KMS-11 (cell line): ENCODE results near the gene ARID4B.

Source experiments
- H2AFZ ChIP-seq: fragments of 200-600 bp; sonication (generic); 2 replicates; pipeline ENCODE4 v1.6.1; 2016; ENCODE audit warnings: antibody characterized with exemption, mixed run types, low read depth
- H3K27ac ChIP-seq: fragments of 200-600 bp; sonication (generic); 2 replicates; pipeline ENCODE4 v1.6.1; 2016; ENCODE audit warnings: mild to moderate bottlenecking, mixed run types
- H3K27me3 ChIP-seq: fragments of 200-600 bp; sonication (generic); 2 replicates; pipeline ENCODE4 v1.6.1; 2017; ENCODE audit warnings: mild to moderate bottlenecking, low read depth, mixed run types, moderate library complexity; ENCODE audit not compliant: insufficient read depth
- H3K36me3 ChIP-seq: fragments of 200-600 bp; sonication (generic); 2 replicates; pipeline ENCODE4 v1.6.1; 2017; ENCODE audit warnings: mild to moderate bottlenecking, mixed run types; ENCODE audit not compliant: insufficient read depth
- H3K4me1 ChIP-seq: fragments of 200-600 bp; sonication (generic); 2 replicates; pipeline ENCODE4 v1.6.1; 2016; ENCODE audit warnings: mild to moderate bottlenecking, low read depth, mixed run types; ENCODE audit not compliant: poor library complexity, severe bottlenecking
- H3K4me2 ChIP-seq: fragments of 200-600 bp; sonication (generic); 2 replicates; pipeline ENCODE4 v1.7.0; 2016; ENCODE audit warnings: mild to moderate bottlenecking, mixed run types
- H3K4me3 ChIP-seq: fragments of 200-600 bp; sonication (generic); IDR thresholded peaks from 2 replicates; pipeline ENCODE4 v1.6.1; 2017; ENCODE audit warnings: low read depth, low read length, mixed read lengths; ENCODE audit not compliant: insufficient read depth
- H3K79me2 ChIP-seq: fragments of 200-600 bp; sonication (generic); 2 replicates; pipeline ENCODE4 v1.6.1; 2016; ENCODE audit warnings: low read depth, mixed run types; ENCODE audit not compliant: insufficient read depth
- H3K9ac ChIP-seq: fragments of 200-600 bp; sonication (generic); 2 replicates; pipeline ENCODE4 v1.6.1; 2016; ENCODE audit warnings: mild to moderate bottlenecking, mixed run types
- H4K20me1 ChIP-seq: fragments of 200-600 bp; sonication (generic); 2 replicates; pipeline ENCODE4 v1.6.1; 2016; ENCODE audit warnings: mild to moderate bottlenecking, mixed run types; ENCODE audit not compliant: insufficient read depth
- CTCF ChIP-seq: fragments of 200-600 bp; sonication (generic); conservative IDR thresholded peaks from 2 replicates; pipeline ENCODE4 v1.6.1; 2017; ENCODE audit warnings: low read depth, mild to moderate bottlenecking, antibody characterized with exemption, low read length, moderate library complexity, mixed read lengths

ARID4B gene

GRCh38 chr1:235265900-235266299 lies 62.1 kb downstream of the ARID4B start:
- Histone ChIP-seq H3K4me1 (peaks cover 25% of the 10 kb centered on the region), H3K36me3 (no peaks in the 10 kb centered on the region), H2AFZ (no peak overlapping the region), H3K79me2 (peaks cover 93% of the 10 kb centered on the region), H3K4me3 (no peak overlapping the region), H3K4me2 (no peak overlapping the region), H3K9ac (no peak overlapping the region), H4K20me1 (0 out of 2 replicates have a peak, but pooled peaks cover 4% of the 10 kb centered on the region), H3K27me3 (no peaks in the 10 kb centered on the region), H3K27ac (no peak overlapping the region)
- no peak for TF ChIP-seq CTCF

GRCh38 chr1:235264327-235264726 lies 63.7 kb downstream of the ARID4B start:
- H3K27me3 ChIP-seq, result no peaks in the 10 kb centered on the region
- peaks cover 29% of the 10 kb centered on the region for H3K4me1 ChIP-seq
- no peak for TF ChIP-seq CTCF
- H3K27ac ChIP-seq, result no peak overlapping the region
- H3K4me3 ChIP-seq, result no peak overlapping the region
- peaks cover 82% of the 10 kb centered on the region for H3K79me2 ChIP-seq
- no peak overlapping the region for H2AFZ ChIP-seq
- no peaks in the 10 kb centered on the region for H3K36me3 ChIP-seq
- H3K4me2 ChIP-seq, result no peak overlapping the region
- no peak overlapping the region for H3K9ac ChIP-seq
- no peaks in the 10 kb centered on the region for H4K20me1 ChIP-seq

- TF ChIP-seq CTCF, result no peak
- peaks cover 43% of the 10 kb centered on the region for H3K4me1 ChIP-seq
- peaks cover 72% of the 10 kb centered on the region for H3K79me2 ChIP-seq
Measured at GRCh38 chr1:235262539-235262938, 65.4 kb downstream of the ARID4B start.

GRCh38 chr1:235261243-235261642 lies 66.7 kb downstream of the ARID4B start:
- H3K27me3 ChIP-seq, result no peaks in the 10 kb centered on the region
- H3K36me3 ChIP-seq, result no peaks in the 10 kb centered on the region
- H3K9ac ChIP-seq, result no peak overlapping the region
- no peak overlapping the region for H3K4me2 ChIP-seq
- no peak for TF ChIP-seq CTCF
- no peaks in the 10 kb centered on the region for H4K20me1 ChIP-seq
- no peak overlapping the region for H3K4me3 ChIP-seq
- no peak overlapping the region for H3K27ac ChIP-seq
- peaks cover 64% of the 10 kb centered on the region for H3K79me2 ChIP-seq
- no peak overlapping the region for H2AFZ ChIP-seq
- peaks cover 46% of the 10 kb centered on the region for H3K4me1 ChIP-seq

More at GRCh38 chr1:235262539-235262938, 65.4 kb downstream of the ARID4B start:
- Histone ChIP-seq H4K20me1 (no peaks in the 10 kb centered on the region), H3K27ac (no peak overlapping the region), H3K4me2 (no peak overlapping the region), H3K27me3 (no peaks in the 10 kb centered on the region), H3K36me3 (no peaks in the 10 kb centered on the region), H2AFZ (no peak overlapping the region), H3K4me3 (no peak overlapping the region), H3K9ac (no peak overlapping the region)
